NB4 (cell line): ENCODE results near the gene PTK6.

Experiments used
- DNase-seq: peaks from one replicate; pipeline ENCODE4 v3.0.0; 2010; ENCODE audit warnings: low read depth
- H3K4me3 ChIP-seq: one replicate; pipeline ENCODE4 v1.5.1; 2011; ENCODE audit warnings: mild to moderate bottlenecking, low read depth, low read length, moderate library complexity
- CTCF ChIP-seq: IDR thresholded peaks from one replicate; pipeline ENCODE4 v1.5.1; 2012; ENCODE audit warnings: low read depth, low read length
- MAX ChIP-seq: IDR thresholded peaks from 2 replicates; pipeline ENCODE4 v1.6.1; 2011; ENCODE audit warnings: low read depth, low read length
- MYC ChIP-seq: IDR thresholded peaks from 2 replicates; pipeline ENCODE4 v1.6.1; 2011; ENCODE audit warnings: low read depth, low read length
- POLR2A ChIP-seq: IDR thresholded peaks from 2 replicates; pipeline ENCODE4 v1.6.1; 2011; ENCODE audit warnings: mild to moderate bottlenecking; ENCODE audit not compliant: insufficient read length; ENCODE audit errors: extremely low read depth

PTK6 gene

GRCh38 chr20:63545814-63546213 lies 8.6 kb upstream of the PTK6 start:
- TF ChIP-seq MAX (no peak), POLR2A (no peak), MYC (no peak), CTCF (no peak)
- H3K4me3 ChIP-seq, result no peak overlapping the region
- no peak for DNase-seq

GRCh38 chr20:63544958-63545516 lies 7.9 kb upstream of the PTK6 start:
- H3K4me3 ChIP-seq, result no peak overlapping the region
- no peak for TF ChIP-seq MYC
- no peak for TF ChIP-seq POLR2A
- no peak for TF ChIP-seq CTCF
- no peak for TF ChIP-seq MAX
- no peak for DNase-seq

- DNase-seq, result no peak
- H3K4me3 ChIP-seq, result no peak overlapping the region
- TF ChIP-seq MYC, result no peak
- TF ChIP-seq MAX, result no peak
- no peak for TF ChIP-seq CTCF
- TF ChIP-seq POLR2A, result no peak
Measured at GRCh38 chr20:63544241-63544957, 7.2 kb upstream of the PTK6 start.

- TF ChIP-seq MAX, result no peak
- no peak for TF ChIP-seq POLR2A
- no peak for TF ChIP-seq CTCF
- no peak for TF ChIP-seq MYC
Measured at GRCh38 chr20:63543733-63544132, 6.6 kb upstream of the PTK6 start.

GRCh38 chr20:63543131-63543530 lies 6.0 kb upstream of the PTK6 start:
- H3K4me3 ChIP-seq, result no peak overlapping the region
- no peak for TF ChIP-seq CTCF
- TF ChIP-seq POLR2A, result no peak
- no peak for DNase-seq

More at GRCh38 chr20:63543733-63544132, 6.6 kb upstream of the PTK6 start:
- no peak overlapping the region for H3K4me3 ChIP-seq
- DNase-seq, result no peak

- no peak for TF ChIP-seq POLR2A
- TF ChIP-seq MAX, result no peak
- TF ChIP-seq CTCF, result no peak
- no peak for TF ChIP-seq MYC
- DNase-seq, result no peak
- no peak overlapping the region for H3K4me3 ChIP-seq
Measured at GRCh38 chr20:63542696-63543095, 5.5 kb upstream of the PTK6 start.
